HCT116 (cell line): Measurements from ENCODE around the gene CELF4. TPM values are rescaled to one million over a fixed set of nuclear protein-coding genes. Genes with fewer than 3 reads are reported as not detected.

ENCODE experiments used
- ATAC-seq: fragments of 200-7000 bp; cut with Tn5 transposase; 2 replicates; pipeline ENCODE4 v1.9.1; 2020; ENCODE audit warnings: mild to moderate bottlenecking, moderate library complexity
- BruUV-seq: library from RNA; stranded (reverse); fragments of 400-500 nt; replicated peaks from 2 replicates; lab custom pipeline; 2021; lab: Mats Ljungman, UMichigan
- CTCF ChIA-PET: fragments of 300-600 bp; sonication (Branson Sonifier 250); formaldehyde crosslinking; loops from one replicate; lab custom pipeline; 2021; ENCODE audit warnings: antibody characterized with exemption; lab: Charles Lee
- POLR2A ChIA-PET: fragments of 300-600, 350-600 bp; sonication (Branson Sonifier 250); formaldehyde crosslinking; loops from one replicate; lab custom pipeline; 2021; ENCODE audit warnings: antibody characterized with exemption; lab: Charles Lee
- RAD21 ChIA-PET, 2 experiments: fragments of 300-600 bp; sonication (Branson Sonifier 250); formaldehyde crosslinking; loops; one replicate each; lab custom pipeline; 2023; ENCODE audit warnings: low total read pairs in 2 of 2; ENCODE audit not compliant: uncharacterized antibody in 2 of 2, unreplicated experiment in 2 of 2, low non-redundant PET in 1 of 2; lab: Charles Lee
- DNase-seq: peaks from one replicate; pipeline ENCODE4 v3.0.0-alpha.2; 2010; ENCODE audit warnings: low read depth, low spot score
- H2AFZ ChIP-seq: fragments of 200-600 bp; shearing (Covaris generic), sonication (generic); 2 replicates; pipeline ENCODE4 v1.6.1; 2017; ENCODE audit warnings: low read depth, mixed run types, mixed read lengths, antibody characterized with exemption, low read length; ENCODE audit not compliant: poor library complexity, severe bottlenecking
- H3K27ac ChIP-seq: 2 replicates; pipeline ENCODE4 v1.5.1; 2012; ENCODE audit warnings: low read depth, low read length
- H3K27me3 ChIP-seq: fragments of 200-600 bp; sonication (generic); 2 replicates; pipeline ENCODE4 v1.6.1; 2016; ENCODE audit warnings: mixed run types, low read length, mixed read lengths; ENCODE audit not compliant: insufficient read depth
- H3K36me3 ChIP-seq, 2 experiments: fragments of 200-500 bp in 1 of 2; fragments of 200-600 bp in 1 of 2; sonication (Bioruptor generic) in 1 of 2; sonication (generic) in 1 of 2; 2 replicates each; pipeline versions ENCODE4 v1.5.1 to v1.6.1; 2014 to 2016; ENCODE audit warnings: low read length in 2 of 2, inconsistent platforms in 1 of 2, mixed read lengths in 1 of 2, mixed run types in 1 of 2; ENCODE audit not compliant: insufficient read depth in 2 of 2, control insufficient read depth in 1 of 2
- H3K4me1 ChIP-seq, 2 experiments: fragments of 200-600 bp in 1 of 2; sonication (generic) in 1 of 2; 2 replicates each; pipeline versions ENCODE4 v1.5.1 to v1.6.1; 2012 to 2017; ENCODE audit warnings: low read length in 2 of 2, inconsistent platforms in 1 of 2, mild to moderate bottlenecking in 1 of 2, mixed read lengths in 1 of 2, mixed run types in 1 of 2, moderate library complexity in 1 of 2; ENCODE audit not compliant: insufficient read depth in 2 of 2, control insufficient read depth in 1 of 2
- H3K4me2 ChIP-seq: fragments of 200-600 bp; sonication (generic); 2 replicates; pipeline ENCODE4 v1.6.1; 2017; ENCODE audit warnings: mixed run types, low read length, mixed read lengths
- H3K4me3 ChIP-seq, 2 experiments: fragments of 200-600 bp in 1 of 2; sonication (generic) in 1 of 2; replicated peaks in 1 of 2; 2 replicates each; pipeline ENCODE4 v1.5.1; 2011 to 2016; ENCODE audit warnings: low read length in 2 of 2, control low read depth in 1 of 2, low read depth in 1 of 2, mild to moderate bottlenecking in 1 of 2, mixed read lengths in 1 of 2, mixed run types in 1 of 2
- H3K79me2 ChIP-seq: fragments of 200-600 bp; sonication (generic); 2 replicates; pipeline ENCODE4 v1.6.1; 2017; ENCODE audit warnings: mild to moderate bottlenecking, mixed run types, low read length, moderate library complexity, mixed read lengths; ENCODE audit not compliant: insufficient read depth
- H3K9ac ChIP-seq: fragments of 200-600 bp; sonication (generic); 2 replicates; pipeline ENCODE4 v1.6.1; 2016; ENCODE audit warnings: low read length, mixed read lengths
- H3K9me2 ChIP-seq: fragments of 200-600 bp; sonication (generic), shearing (Covaris generic); 2 replicates; pipeline ENCODE4 v1.6.1; 2017; ENCODE audit warnings: mixed run types, mild to moderate bottlenecking, moderate library complexity; ENCODE audit not compliant: insufficient read depth
- H3K9me3 ChIP-seq, 2 experiments: fragments of 200-500 bp in 1 of 2; fragments of 200-600 bp in 1 of 2; sonication (Bioruptor generic) in 1 of 2; sonication (generic) in 1 of 2; 2 replicates each; pipeline ENCODE4 v1.6.1; 2014 to 2017; ENCODE audit warnings: low read length in 2 of 2, mixed read lengths in 2 of 2, inconsistent platforms in 1 of 2, low read depth in 1 of 2, mild to moderate bottlenecking in 1 of 2, mixed run types in 1 of 2, moderate library complexity in 1 of 2; ENCODE audit not compliant: control insufficient read depth in 1 of 2, insufficient read depth in 1 of 2
- H4K20me1 ChIP-seq: fragments of 200-600 bp; sonication (generic), shearing (Covaris generic); 2 replicates; pipeline ENCODE4 v1.6.1; 2017; ENCODE audit warnings: mixed run types, mild to moderate bottlenecking, moderate library complexity; ENCODE audit not compliant: insufficient read depth
- CEBPB ChIP-seq: IDR thresholded peaks from 2 replicates; pipeline ENCODE4 v1.6.1; 2012; ENCODE audit warnings: low read depth
- EGR1 ChIP-seq: IDR thresholded peaks from 2 replicates; pipeline ENCODE4 v1.6.1; 2012; ENCODE audit warnings: low read depth
- EZH2phosphoT487 ChIP-seq: fragments of 200-600 bp; IDR thresholded peaks from 2 replicates; pipeline ENCODE4 v1.6.1; 2018; ENCODE audit warnings: antibody characterized with exemption, borderline replicate concordance
- SIN3A ChIP-seq: IDR thresholded peaks from 2 replicates; pipeline ENCODE4 v1.6.1; 2012; ENCODE audit warnings: low read depth
- SP1 ChIP-seq: IDR thresholded peaks from 2 replicates; pipeline ENCODE4 v1.6.1; 2012; ENCODE audit warnings: low read depth
- TCF7L2 ChIP-seq: IDR thresholded peaks from 2 replicates; pipeline ENCODE4 v1.7.0; 2011; ENCODE audit warnings: borderline replicate concordance, inconsistent platforms; ENCODE audit not compliant: insufficient read depth, insufficient read length; ENCODE audit errors: extremely low read depth
- ZNF274 ChIP-seq: fragments of 200-500 bp; sonication (Bioruptor generic); IDR thresholded peaks from 2 replicates; pipeline ENCODE4 v1.6.1; 2014; ENCODE audit warnings: mild to moderate bottlenecking, low read depth, low read length, inconsistent platforms
- intact Hi-C: fragments of 100-400 bp; cut with micrococcal nuclease; formaldehyde crosslinking; loops from 2 replicates; pipeline ENCODE4 v1.10.0; 2022
- total RNA-seq: library from RNA; stranded (reverse); gene quantifications from one replicate; pipeline ENCODE4 v1.2.1, GENCODE V29; 2021; ENCODE audit not compliant: unreplicated experiment

CELF4 gene
- total RNA-seq, 1 experiment from 2014 or later: not detected

- no peak overlapping the region for H2AFZ ChIP-seq
- no peak overlapping the region for H3K27ac ChIP-seq
- intact Hi-C loops: no loop called here
- no peaks in the 10 kb centered on the region for H3K9me2 ChIP-seq
- no peak for TF ChIP-seq EZH2phosphoT487
- TF ChIP-seq TCF7L2: no peak
- no peak overlapping the region for H3K4me2 ChIP-seq
- ATAC-seq (no peak), DNase-seq (no peak)
- no TSS peak for BruUV-seq
- H3K36me3 ChIP-seq: no peaks in the 10 kb centered on the region
- ChIA-PET RAD21 (no interaction called here), CTCF (no interaction called here), POLR2A (no interaction called here)
- H3K4me3 ChIP-seq: no peak overlapping the region
- H3K9me3 ChIP-seq: no peaks in the 10 kb centered on the region
- H3K27me3 ChIP-seq: peaks cover 47% of the 10 kb centered on the region
- H4K20me1 ChIP-seq: no peaks in the 10 kb centered on the region
- H3K79me2 ChIP-seq: no peaks in the 10 kb centered on the region
- no peak overlapping the region for H3K9ac ChIP-seq
- H3K4me1 ChIP-seq: no peaks in the 10 kb centered on the region
Measured at GRCh38 chr18:37493352-37493935, 72.2 kb downstream of the CELF4 start.

DNA sequence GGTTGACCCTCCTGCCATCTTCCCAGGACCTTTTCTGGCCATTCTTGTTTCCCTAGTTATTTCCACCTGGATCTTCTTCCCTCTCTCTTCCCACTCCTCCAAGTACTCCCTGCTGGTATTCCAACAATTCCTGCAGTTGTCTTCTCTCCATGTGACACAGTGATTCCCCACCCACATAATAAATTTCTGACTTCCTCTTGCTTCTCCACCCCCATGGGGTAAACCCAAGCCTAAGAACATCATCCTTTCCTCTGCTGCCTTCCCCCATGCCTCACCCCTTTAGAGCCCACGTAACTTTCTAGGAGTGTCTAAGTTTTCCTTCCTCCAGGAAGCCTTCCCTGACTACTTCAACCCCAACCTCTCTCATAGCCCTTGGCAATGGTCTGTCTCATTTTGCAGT lies 72.6 kb downstream of the CELF4 start:
- no peak overlapping the region for H3K4me2 ChIP-seq
- intact Hi-C loops: no loop called here
- H3K4me1 ChIP-seq: no peaks in the 10 kb centered on the region
- TF ChIP-seq SIN3A (no peak), CEBPB (no peak), SP1 (no peak), ZNF274 (no peak), EGR1 (no peak)
- H3K79me2 ChIP-seq: no peaks in the 10 kb centered on the region
- CTCF ChIA-PET: no interaction called here
- H3K36me3 ChIP-seq: no peaks in the 10 kb centered on the region
- H3K27ac ChIP-seq: no peak overlapping the region
- peaks cover 52% of the 10 kb centered on the region for H3K27me3 ChIP-seq
- H3K9me3 ChIP-seq: no peaks in the 10 kb centered on the region
- BruUV-seq: no TSS peak
- ATAC-seq: no peak
- H3K4me3 ChIP-seq: no peak overlapping the region
- H4K20me1 ChIP-seq: no peaks in the 10 kb centered on the region
- POLR2A ChIA-PET: no interaction called here
- H3K9me2 ChIP-seq: no peaks in the 10 kb centered on the region
- no peak overlapping the region for H2AFZ ChIP-seq
- RAD21 ChIA-PET: no interaction called here
- DNase-seq: no peak
- no peak overlapping the region for H3K9ac ChIP-seq
